Breast epithelium (tissue), 4 donors: Measurements from ENCODE around the gene TMCC1. TPM values are rescaled to one million over a fixed set of nuclear protein-coding genes. Genes with fewer than 3 reads are reported as not detected.
"Not testable (repeated sequence)": the region's sequence is repeated elsewhere in the genome, so short reads cannot be mapped to it uniquely, and the experiment has no call there.

ENCODE experiments used
- DNase-seq, 2 donors: peaks; one replicate each; pipeline ENCODE4 v3.0.0-alpha.2; 2019; ENCODE audit warnings: low spot score in 2 of 2
- H3K27ac ChIP-seq, 2 donors: fragments of 200-600 bp; sonication (generic) in 1 of 2; one replicate each; pipeline ENCODE4 v1.5.1; 2016 to 2019; ENCODE audit warnings: mild to moderate bottlenecking in 1 of 2
- H3K27me3 ChIP-seq, 2 donors: fragments of 200-600 bp; sonication (generic) in 1 of 2; one replicate each; pipeline versions ENCODE4 v1.5.1 to v1.6.0; 2017 to 2019; ENCODE audit warnings: control low read depth in 1 of 2, mild to moderate bottlenecking in 1 of 2
- H3K36me3 ChIP-seq: fragments of 200-600 bp; one replicate; pipeline ENCODE4 v1.5.1; 2019
- H3K4me1 ChIP-seq, 2 donors: fragments of 200-600 bp; sonication (generic); one replicate each; pipeline ENCODE4 v1.5.1; 2016 to 2019; ENCODE audit warnings: control low read depth in 1 of 2
- H3K4me3 ChIP-seq, 3 donors: fragments of 200-600 bp; sonication (generic); 1 replicate in 2 of 3; 2 replicates in 1 of 3; pipeline ENCODE4 v1.5.1; 2016 to 2019; ENCODE audit warnings: mild to moderate bottlenecking in 3 of 3, moderate library complexity in 2 of 3
- H3K9me3 ChIP-seq, 2 donors: fragments of 200-600 bp; sonication (generic) in 1 of 2; one replicate each; pipeline ENCODE4 v1.5.1; 2016 to 2019; ENCODE audit warnings: control low read depth in 1 of 2
- POLR2A ChIP-seq: fragments of 450-650 bp; IDR thresholded peaks from one replicate; pipeline ENCODE4 v1.6.1; 2016; ENCODE audit warnings: antibody characterized with exemption, mild to moderate bottlenecking, moderate library complexity
- POLR2AphosphoS5 ChIP-seq, 3 donors: sonication (generic); formaldehyde crosslinking; IDR thresholded peaks; one replicate each; pipeline ENCODE4 v1.6.1; 2017; ENCODE audit warnings: antibody characterized with exemption in 3 of 3
- intact Hi-C: fragments of 100-400 bp; cut with DNase I; formaldehyde crosslinking; loops from one replicate; pipeline ENCODE4 v1.15.1; 2023; ENCODE audit warnings: low total_unique reads
- total RNA-seq, 3 donors: library from RNA; depleted of rRNA; stranded (reverse); fragments of >200 nt; gene quantifications; one replicate each; pipeline ENCODE4 v1.1.0, GENCODE V29; 2016
- TF ChIP-seq, protein P1 (sequence below), 3 donors: fragments of 450-650 bp; IDR thresholded peaks; one replicate each; pipeline ENCODE4 v1.5.1; 2016 to 2017; ENCODE audit warnings: antibody characterized with exemption in 3 of 3, mild to moderate bottlenecking in 3 of 3, moderate library complexity in 3 of 3

Gene TMCC1
- total RNA-seq, 3 donors from 2014 or later = 29.4 to 48.1 (median 29.8) TPM

DNA sequence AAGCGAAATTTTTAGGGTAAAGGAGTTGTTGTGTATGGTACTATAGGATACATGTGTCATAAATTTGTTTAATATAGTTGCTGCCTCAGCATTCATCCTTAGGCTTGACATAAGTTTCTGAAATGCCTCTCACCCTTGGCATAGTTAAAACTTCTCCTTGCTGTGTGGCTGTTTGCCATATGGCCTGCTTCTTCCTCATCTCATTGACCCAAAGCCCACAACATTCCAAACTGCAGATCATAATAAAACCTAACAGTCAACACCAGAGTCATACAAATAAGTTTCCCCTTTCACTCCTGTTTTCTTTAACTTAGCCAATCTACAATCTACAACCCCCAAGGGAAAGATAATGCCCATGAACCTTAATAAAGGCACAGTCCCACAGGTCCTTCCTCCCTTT is 136.6 kb downstream of the TMCC1 start:
- no peaks in the 10 kb centered on the region for H3K36me3 ChIP-seq
- no peak for TF ChIP-seq POLR2A
- no peak for TF ChIP-seq POLR2AphosphoS5 (IDR thresholded peaks at IDR 0.05)
- TF ChIP-seq, protein P1, sequence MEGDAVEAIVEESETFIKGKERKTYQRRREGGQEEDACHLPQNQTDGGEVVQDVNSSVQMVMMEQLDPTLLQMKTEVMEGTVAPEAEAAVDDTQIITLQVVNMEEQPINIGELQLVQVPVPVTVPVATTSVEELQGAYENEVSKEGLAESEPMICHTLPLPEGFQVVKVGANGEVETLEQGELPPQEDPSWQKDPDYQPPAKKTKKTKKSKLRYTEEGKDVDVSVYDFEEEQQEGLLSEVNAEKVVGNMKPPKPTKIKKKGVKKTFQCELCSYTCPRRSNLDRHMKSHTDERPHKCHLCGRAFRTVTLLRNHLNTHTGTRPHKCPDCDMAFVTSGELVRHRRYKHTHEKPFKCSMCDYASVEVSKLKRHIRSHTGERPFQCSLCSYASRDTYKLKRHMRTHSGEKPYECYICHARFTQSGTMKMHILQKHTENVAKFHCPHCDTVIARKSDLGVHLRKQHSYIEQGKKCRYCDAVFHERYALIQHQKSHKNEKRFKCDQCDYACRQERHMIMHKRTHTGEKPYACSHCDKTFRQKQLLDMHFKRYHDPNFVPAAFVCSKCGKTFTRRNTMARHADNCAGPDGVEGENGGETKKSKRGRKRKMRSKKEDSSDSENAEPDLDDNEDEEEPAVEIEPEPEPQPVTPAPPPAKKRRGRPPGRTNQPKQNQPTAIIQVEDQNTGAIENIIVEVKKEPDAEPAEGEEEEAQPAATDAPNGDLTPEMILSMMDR (IDR thresholded peaks at IDR 0.05) = no peak
- intact Hi-C loops = no loop called here
- no peak for DNase-seq
- no peaks in the 10 kb centered on the region for H3K4me1 ChIP-seq
- H3K27ac ChIP-seq = peak overlapping the region in 1 of 2 donors; percentile 25
- no peaks in the 10 kb centered on the region for H3K9me3 ChIP-seq
- no peak overlapping the region for H3K4me3 ChIP-seq
- no peaks in the 10 kb centered on the region for H3K27me3 ChIP-seq

DNA sequence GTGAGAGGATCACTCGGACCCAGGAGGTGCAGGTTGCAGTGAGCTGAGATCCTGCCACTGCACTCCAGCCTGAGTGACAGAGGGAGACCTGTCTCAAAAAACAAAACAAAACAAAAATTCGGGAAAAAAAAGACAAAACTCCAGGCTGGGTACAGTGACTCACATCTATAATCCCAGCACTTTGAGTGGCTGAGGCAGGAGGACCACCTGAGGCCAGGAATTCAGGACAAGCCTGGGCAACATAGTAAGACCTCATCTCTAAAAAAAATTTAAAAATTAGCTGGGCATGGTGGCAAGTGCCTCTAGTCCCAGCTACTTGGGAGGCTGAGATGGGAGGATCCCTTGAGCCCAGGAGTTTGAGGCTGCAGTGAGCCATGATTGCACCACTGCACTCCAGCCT is 142.4 kb downstream of the TMCC1 start:
- H3K9me3 ChIP-seq, intact Hi-C loops, DNase-seq, H3K36me3 ChIP-seq, H3K4me1 ChIP-seq, H3K4me3 ChIP-seq, H3K27me3 ChIP-seq, H3K27ac ChIP-seq: not testable (repeated sequence)

DNA sequence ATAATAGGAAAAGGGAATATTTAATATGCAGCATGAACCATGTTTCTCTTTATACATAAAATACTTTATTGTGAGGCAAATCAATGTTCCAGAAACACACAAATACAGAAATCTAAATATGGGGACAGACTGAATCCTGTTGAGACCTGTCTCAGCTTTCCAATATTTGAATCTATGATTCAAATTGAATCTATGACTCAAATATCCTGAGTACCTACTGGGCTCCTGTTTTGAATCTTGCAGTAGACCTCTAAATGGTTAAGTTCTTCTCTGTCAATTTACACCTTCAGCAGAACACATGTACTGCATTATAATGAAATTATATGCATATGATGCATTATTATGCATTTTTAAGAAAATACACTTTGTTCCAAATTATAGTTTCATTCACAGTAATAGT is 143.8 kb downstream of the TMCC1 start:
- intact Hi-C loops = no loop called here
- no peaks in the 10 kb centered on the region for H3K9me3 ChIP-seq
- no peak for DNase-seq
- no peaks in the 10 kb centered on the region for H3K27me3 ChIP-seq
- H3K27ac ChIP-seq = no peak overlapping the region
- no peaks in the 10 kb centered on the region for H3K4me1 ChIP-seq
- no peaks in the 10 kb centered on the region for H3K36me3 ChIP-seq
- no peak overlapping the region for H3K4me3 ChIP-seq
- TF ChIP-seq POLR2AphosphoS5 (IDR thresholded peaks at IDR 0.05) (no peak), POLR2A (no peak)
- TF ChIP-seq, protein P1 (IDR thresholded peaks at IDR 0.05) = no peak

DNA sequence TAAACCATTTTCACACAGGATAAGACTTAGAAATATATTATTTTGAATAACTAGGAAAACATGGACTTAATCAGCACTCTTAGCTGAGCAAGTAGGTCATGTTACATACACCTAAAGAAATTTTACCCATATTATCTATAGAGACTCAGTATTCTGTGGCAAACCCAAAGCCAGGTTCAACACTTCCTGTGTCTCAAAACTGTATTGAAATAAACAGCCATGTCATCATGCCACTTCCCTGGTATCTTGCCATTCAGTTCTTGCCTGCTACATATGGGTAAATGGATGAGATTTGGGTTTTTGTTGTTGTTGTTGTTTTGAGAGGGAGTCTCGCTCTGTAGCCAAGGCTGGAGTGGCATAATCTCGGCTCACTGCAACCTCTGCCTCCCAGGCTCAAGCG is 145.5 kb downstream of the TMCC1 start:
- Histone ChIP-seq H3K27me3 (no peaks in the 10 kb centered on the region), H3K36me3 (no peaks in the 10 kb centered on the region), H3K4me1 (no peaks in the 10 kb centered on the region), H3K9me3 (no peaks in the 10 kb centered on the region), H3K4me3 (no peak overlapping the region), H3K27ac (no peak overlapping the region)
- DNase-seq = no peak
- intact Hi-C loops = no loop called here
- TF ChIP-seq POLR2A (no peak), POLR2AphosphoS5 (IDR thresholded peaks at IDR 0.05) (no peak)
- TF ChIP-seq, protein P1 (IDR thresholded peaks at IDR 0.05) = no peak

DNA sequence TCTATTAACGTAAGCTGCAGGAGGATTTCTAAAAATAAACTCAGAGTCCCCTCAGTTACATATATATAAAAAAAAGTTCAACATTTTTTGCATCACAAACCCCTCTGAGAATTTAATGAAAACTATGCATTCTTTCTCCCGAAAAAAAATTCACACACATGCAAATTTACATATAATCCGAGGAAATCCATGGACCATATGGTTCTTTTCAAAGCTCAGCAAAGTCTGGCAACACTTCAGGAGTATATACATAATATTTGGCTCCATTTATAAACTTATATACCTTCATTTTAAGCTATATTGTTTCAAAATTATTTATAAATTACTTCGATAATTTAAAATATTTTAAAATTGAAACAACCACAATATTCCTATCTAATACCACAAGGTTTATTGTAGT is 146.4 kb downstream of the TMCC1 start:
- no peak overlapping the region for H3K27ac ChIP-seq
- H3K36me3 ChIP-seq = no peaks in the 10 kb centered on the region
- no peak overlapping the region for H3K4me3 ChIP-seq
- H3K27me3 ChIP-seq = no peaks in the 10 kb centered on the region
- no peaks in the 10 kb centered on the region for H3K9me3 ChIP-seq
- no peaks in the 10 kb centered on the region for H3K4me1 ChIP-seq
- intact Hi-C loops = no loop called here
- TF ChIP-seq POLR2A (no peak), POLR2AphosphoS5 (IDR thresholded peaks at IDR 0.05) (no peak)
- TF ChIP-seq, protein P1 (IDR thresholded peaks at IDR 0.05) = no peak
- DNase-seq = no peak

DNA sequence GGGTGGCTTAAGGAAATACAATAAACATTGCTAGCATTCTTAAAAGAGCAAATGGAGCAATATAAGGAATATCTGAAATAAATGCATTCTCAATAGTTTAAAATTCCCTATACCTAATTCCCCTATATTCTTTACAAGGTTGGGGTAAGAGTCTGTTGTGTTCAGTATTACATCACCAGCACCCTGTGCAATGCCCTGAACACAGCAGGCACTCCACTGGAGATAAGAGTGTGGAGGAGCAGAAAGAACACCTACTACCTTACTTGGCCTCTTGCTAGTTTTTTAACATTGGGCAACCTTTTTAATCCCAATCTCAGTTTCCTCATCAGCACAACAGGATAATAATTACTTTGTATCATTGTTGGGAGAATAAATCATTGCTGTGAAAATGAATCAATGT is 146.9 kb downstream of the TMCC1 start:
- TF ChIP-seq, protein P1 (IDR thresholded peaks at IDR 0.05) = no peak
- TF ChIP-seq POLR2A (no peak), POLR2AphosphoS5 (IDR thresholded peaks at IDR 0.05) (no peak)
- no peak overlapping the region for H3K4me3 ChIP-seq
- H3K27me3 ChIP-seq = no peaks in the 10 kb centered on the region
- intact Hi-C loops = no loop called here
- no peaks in the 10 kb centered on the region for H3K9me3 ChIP-seq
- no peak overlapping the region for H3K27ac ChIP-seq
- no peaks in the 10 kb centered on the region for H3K4me1 ChIP-seq
- H3K36me3 ChIP-seq = no peaks in the 10 kb centered on the region
- DNase-seq = no peak
